GM19193 (cell line): ENCODE results near the gene FEZF1.

Experiments used
- POLR2A ChIP-seq: IDR thresholded peaks from 4 replicates; pipeline ENCODE4 v1.6.1; 2011; ENCODE audit not compliant: insufficient read depth, insufficient read length; ENCODE audit errors: extremely low read depth

The FEZF1 gene

DNA sequence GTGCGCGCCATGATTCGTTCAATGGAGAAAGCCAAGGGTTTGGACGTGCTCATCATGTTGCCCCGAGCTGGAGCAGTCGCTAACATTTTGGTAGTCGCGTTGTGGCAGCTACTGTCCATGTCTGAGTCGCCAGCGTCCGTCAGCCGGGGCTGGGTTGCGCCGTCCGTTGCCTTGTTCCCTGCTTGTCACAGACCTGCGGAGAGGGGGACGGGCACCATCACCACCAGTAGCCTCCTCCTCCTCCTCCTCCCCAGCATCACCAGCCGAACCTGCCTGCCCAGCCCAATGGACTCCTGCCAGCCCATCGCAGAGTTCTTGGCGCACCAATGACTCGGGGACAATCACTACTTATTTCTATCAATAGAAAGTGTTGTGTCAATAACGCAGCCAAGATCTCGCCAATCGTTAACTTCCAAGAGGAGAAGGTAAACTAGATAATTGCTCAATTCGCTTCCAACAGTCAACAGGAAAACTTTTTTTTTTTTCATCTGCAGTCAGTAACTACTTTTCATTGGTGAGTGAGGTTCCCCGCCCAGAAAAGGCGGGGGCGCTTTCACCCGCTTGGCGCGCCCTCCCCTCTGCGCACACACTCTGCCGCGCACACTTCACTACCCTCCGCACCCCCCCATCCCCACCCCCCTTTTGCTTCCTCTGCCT, at the start of gene FEZF1:
Gene FEZF1 (minus strand): TSS at position 432 of the 657 bp plus-strand sequence. CDS start 313 bp downstream, at position 119.
- TF ChIP-seq POLR2A, result no peak

DNA sequence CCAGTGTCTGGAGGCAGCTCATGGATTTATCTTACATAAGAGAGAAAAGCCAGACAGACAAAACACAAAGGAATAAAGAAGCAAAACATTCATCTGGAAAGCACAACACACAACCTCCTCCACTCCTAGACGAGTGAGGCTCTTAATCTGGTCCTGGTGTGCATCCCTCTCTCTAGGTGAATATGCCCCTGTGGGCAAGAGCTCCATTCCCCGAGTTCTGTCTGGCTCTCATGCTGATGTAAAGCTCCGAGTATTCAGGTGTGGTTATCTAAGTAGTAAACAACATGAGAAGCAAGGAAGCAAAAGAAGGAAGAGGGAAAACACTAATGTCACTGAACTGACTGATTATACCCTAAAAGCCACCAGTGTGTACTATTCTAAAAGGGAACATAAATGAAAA, 47.9 kb upstream of the FEZF1 start:
- TF ChIP-seq POLR2A, result no peak

DNA sequence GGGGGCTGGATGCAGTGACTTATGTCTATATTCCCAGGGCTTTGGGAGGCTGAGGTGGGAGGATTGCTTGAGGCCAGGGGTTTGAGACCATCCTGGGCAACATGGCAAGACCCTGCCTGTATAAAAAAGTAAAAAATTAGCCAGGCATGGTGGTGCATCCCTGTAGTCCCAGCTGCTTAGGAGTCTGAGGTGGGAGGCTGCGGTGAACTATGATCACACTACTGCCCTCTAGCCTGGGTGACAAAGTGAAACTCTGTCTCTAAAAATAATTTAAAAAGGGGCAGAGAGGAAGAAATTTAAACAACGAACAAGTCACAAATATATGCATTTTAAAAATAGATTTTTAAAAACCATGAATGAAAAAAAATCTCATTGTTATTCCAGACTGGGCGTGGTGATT, 46.2 kb upstream of the FEZF1 start:
- TF ChIP-seq POLR2A, result no peak

DNA sequence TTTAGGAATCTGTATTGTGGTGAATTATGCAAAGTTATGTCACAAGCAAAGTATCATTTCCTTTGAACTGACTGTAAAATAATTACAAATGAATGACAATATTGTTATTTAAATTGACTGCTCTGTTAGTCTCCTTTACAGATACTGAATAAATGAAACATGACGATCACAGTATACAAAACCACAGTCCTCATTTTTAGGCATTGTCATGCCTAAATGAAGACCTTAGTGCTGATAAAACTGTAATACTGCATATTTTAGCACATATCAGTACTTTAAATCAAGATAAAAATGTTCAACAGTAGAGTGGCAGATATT, 39.7 kb upstream of the FEZF1 start:
- TF ChIP-seq POLR2A, result no peak

DNA sequence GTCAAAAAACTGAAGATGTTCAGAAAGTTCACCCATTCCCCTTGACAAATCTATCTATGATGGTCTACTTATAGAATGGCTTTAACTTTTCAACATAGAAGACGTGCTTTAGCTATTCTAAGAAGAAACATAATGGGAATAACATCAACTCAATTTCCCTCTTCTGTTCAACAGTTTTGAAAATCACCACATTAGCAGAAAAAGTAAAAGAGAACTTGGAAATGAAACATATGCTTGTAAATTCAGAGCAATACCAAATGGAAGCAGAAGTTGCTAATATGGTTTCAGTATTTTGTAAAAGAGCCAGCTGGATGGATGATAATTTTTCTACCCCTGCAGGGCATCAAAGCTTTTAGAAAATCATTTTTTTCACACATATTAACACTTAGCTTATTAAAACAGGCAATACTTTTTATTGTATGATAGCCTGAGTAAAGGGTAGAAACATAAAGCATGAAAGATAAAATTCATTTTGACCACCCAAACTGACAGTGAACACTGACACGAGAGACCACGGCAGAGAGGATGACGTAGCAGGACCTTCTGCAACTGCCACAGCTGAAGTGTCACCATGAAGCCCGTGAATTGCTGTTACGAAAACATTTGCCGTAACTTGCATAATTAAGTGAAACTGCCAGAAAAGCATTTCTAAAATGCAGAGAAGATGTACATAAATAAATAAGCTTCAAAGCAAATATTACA, 39.2 kb upstream of the FEZF1 start:
- no peak for TF ChIP-seq POLR2A

DNA sequence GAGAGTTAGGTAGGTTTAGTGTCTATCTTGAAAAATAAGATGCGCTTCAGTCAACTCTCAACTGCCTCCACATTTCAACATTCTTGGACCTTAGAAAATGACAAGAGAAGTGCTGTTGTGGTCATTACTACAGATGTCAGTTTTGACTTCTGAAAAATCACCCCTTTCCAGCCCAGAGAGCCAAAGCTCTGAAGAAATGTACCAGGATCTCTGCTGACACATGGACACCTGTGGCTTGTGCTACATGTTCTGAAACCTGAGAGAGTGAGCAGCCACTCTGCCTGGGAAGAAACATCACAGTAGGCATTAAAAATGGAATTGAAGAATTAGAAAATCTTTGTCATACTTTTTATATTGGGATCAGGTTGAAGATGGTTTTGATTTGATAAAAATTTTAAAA, 35.9 kb upstream of the FEZF1 start:
- no peak for TF ChIP-seq POLR2A

DNA sequence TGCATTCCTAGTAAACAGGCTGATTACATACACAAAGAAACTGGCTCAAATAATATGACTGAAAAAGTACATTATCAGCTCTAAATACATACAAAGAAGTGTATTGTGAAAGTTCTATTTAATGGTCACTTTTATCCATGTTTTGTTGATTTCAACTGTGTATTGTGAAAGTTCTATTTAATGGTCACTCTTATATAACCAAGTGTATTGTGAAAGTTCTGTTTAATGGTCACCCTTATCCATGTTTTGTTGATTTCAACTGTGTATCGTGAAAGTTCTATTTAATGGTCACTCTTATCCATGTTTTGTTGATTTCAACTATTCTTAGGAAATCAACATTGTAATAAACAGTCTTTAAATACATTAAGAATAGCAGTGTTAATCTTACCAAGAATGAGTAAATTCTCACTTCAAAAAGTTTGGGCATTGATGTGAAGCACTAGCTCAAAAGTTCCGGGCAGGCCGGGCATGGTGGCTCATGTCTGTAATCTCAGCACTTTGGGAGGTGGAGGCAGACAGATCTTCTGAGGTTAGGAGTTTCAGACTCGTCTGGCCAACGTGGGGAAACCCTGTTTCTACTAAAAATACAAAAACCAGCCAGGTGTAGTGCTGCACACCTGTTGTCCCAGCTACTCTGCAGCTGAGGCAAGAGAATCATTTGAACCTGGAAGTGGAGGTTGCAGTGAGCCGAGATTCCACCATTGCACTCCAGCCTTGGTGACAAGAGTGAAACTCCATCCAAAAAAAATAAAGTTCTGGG, 34.8 kb upstream of the FEZF1 start:
- TF ChIP-seq POLR2A, result no peak

DNA sequence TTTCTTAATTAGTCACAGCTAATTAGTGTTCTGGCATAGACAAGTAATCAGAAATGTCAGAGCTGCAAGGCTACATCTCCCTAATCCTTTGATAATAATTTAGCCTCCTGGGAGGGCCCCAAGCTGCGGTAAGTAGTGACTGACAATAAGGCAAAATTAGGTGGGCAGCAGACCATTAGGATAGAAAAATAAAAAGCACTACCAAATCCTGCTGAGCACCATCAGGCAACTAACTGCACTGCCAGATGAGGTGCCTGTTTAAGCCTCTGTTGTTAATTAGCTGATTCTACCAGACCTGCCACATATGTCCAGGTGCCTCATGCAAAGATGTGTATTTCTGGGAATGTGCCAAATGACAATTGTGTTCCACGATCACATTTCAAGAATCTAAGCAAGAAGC, 32.5 kb upstream of the FEZF1 start:
- TF ChIP-seq POLR2A, result no peak

DNA sequence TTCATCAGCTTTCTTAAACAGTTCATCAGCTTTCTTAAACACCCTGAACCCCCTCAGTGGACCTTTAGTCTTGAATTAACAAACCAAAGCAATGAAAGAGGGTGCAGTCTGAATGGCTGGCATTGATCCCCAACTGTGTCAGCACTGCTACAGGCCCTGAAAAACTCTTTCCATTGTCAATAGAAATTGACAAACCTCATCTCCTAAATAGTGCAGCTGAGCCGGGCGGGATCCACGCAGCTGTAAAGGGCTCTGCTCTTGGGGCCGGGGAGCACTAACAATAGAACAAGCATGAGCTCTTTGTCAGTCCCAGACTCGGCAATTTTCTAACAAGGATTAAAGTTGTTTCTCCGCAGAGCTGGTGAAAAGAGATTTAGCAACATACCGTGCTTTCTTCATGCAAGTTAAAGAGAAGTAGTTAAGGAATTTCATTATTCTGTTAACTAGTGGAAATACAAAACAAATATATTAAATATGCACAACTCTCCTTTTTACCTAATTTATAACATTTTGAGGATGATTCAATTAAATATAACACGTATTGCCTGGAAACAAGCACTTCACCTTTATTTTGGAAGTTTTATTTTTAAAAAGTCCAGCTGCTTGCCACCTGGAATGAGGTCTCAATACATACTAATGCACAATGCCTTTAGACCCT, 24.7 kb upstream of the FEZF1 start:
- no peak for TF ChIP-seq POLR2A

DNA sequence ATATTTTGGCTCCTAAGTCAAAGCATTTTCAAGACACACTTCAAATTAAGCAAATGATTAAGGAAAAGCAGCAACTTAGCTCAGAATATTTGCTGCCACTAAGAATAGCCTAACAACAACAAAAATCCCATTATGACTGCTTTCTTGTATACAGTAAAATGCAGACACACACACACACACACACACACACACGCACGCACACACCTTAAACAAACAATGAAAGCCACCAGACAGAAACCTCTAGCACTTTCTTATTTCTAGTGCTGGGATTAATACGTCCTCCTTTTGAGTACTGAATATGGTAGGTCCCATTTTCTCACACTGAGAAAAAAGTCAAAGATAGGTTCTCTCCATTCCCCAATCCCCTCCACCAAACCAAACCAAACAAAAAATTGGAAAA, 23.4 kb upstream of the FEZF1 start:
- TF ChIP-seq POLR2A, result no peak

DNA sequence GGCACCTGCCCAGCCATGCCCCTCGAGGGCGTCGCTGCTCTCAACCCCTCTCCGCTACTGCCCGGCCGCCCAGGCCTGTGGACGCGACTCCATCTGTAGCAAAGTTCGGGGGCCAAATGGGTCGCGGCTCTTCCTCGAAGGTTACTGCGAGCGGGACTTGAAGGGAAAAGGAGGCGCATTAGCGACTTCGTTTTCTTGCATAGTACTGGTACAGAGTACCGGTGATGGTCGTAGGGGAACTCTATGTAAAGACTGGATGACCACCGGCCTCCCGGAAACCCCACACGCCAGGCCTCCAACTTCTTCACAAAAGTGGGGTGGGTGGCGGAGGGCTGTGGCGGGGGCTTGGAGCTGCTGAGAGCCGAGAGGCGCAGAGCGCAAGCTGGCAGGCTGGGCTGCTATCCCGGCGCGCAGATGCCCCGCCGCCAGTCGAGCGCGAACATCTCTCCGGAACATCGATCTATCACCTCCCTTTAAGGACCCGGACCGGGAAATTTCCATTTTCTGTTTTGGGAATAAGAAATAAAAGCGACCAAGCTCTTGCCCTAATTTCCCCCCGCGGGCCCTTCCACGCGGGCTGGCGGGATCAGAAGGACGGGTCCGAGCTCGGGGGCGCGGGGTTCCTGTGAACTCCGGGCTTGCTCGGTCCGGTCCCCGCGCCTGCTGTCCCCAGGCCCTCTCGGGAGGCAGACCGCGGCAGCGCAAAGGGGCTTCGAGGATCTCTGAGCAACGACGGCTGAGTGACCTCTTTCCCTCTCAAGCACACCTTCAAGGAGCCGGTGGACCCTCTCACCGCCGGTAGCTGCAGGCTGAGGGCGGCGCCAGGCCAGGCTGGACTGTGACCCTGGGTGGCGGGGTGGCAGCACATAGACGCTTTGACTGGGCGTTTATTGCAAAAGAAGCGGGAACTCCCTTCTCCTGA, 12.2 kb upstream of the FEZF1 start:
- no peak for TF ChIP-seq POLR2A

DNA sequence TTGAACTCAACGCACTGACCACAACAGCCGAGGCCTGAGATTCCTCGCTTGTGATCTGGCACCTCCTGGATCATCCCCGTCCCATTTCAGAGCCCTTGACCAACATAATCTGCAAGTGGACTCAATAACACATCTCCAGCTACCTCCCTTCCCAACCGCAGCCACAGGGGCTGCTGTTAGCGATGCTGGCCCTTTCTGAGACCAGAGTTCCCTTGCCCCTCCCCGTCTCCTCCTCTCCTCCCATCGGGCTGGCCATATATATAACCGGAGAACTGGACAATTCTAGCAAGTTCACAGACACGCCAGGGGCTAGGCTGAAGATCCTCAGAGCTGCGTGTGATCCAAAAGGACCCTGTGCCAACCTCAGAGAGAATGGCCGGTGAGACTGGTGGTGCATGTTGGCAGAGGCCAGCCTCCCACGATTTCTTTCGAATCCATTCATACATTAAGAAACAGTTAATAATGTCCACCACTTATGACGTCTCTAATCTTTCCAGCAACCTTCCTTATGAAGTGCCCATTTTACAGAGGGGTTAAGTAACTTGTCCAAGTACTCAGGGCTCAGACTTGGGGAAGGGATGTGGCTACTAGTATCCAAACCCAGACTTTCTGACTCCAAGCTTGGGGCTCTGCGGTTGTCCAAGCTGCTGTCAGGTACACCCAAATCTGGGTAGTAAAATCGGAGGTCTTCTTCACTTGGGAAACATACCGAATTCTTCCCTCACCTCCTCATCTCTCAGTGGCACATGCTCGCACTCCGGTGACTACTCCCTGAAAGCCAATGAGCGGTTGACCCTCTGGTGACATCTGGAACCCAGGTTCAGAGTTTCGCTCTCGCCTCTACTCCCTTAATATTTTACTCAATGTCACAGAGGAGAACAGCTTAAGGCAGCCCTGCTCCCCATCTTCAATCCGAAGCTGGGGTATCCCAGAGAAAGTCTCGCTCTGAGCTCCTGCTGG, 11.2 kb upstream of the FEZF1 start:
- TF ChIP-seq POLR2A, result no peak

DNA sequence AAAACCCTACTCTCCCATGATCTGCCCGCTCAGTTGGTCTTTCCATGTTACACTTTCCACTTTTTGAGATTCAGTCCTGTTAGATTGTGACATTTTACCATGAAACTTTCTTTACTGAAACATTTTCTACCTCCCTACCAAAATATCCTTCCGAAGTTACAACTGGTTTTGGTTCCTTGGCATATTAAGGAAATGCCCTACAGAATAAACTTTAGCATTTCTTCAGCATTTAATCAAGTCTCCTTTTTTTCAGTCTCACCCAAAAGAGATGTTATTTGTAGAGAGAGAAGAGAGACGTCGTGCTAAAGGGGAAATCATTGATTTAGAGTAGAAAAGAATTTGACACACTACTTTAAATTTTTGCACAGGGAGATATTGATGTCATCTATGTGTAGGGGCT, 9.7 kb upstream of the FEZF1 start:
- no peak for TF ChIP-seq POLR2A
